A673 (cell line): Measurements from ENCODE around the gene TRERF1.

Experiments used
- EZH2 ChIP-seq: fragments of 200-600 bp; sonication (generic); IDR thresholded peaks from 2 replicates; pipeline ENCODE4 v1.6.1; 2017; ENCODE audit warnings: borderline replicate concordance, low read depth, mild to moderate bottlenecking, mixed read lengths, antibody characterized with exemption, low read length; ENCODE audit not compliant: poor library complexity, severe bottlenecking
- TF ChIP-seq, protein P1 (sequence below): fragments of 300-800, 200-600 bp; sonication (generic); conservative IDR thresholded peaks from 2 replicates; pipeline ENCODE4 v1.5.1; 2017; ENCODE audit warnings: low read depth, mild to moderate bottlenecking, antibody characterized with exemption, low read length, moderate library complexity, mixed read lengths

DNA sequence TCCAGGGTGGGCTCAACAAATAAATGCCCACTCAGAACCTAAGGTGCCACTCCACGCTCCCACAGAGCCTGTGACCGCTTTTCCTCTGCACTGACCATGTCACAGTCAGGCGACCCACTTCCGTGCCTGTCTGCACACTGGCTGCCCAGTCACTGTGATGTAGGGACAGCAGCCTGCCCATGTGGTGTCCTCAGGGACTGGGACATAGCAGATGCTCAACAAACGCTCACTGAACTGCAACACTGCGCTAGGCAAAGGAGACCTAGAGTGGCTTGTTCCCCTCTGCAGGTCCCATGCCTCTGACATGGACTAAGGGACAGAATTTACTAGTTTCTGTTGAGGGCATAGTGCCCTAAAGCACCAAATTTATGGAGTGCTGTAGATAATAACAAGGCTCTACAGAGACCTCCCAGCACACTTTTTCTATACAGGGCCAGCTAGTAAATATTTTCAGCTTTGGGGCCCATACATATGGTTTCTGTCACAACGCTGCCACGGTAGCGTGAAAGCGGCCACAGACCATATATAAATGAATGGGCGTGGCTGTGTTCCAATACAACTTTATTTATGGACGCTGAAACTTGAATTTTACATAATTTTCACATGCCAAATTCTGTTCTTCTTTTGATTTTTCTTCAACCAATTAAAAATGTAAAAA, 176.2 kb downstream of the TRERF1 start:
- TF ChIP-seq, protein P1, sequence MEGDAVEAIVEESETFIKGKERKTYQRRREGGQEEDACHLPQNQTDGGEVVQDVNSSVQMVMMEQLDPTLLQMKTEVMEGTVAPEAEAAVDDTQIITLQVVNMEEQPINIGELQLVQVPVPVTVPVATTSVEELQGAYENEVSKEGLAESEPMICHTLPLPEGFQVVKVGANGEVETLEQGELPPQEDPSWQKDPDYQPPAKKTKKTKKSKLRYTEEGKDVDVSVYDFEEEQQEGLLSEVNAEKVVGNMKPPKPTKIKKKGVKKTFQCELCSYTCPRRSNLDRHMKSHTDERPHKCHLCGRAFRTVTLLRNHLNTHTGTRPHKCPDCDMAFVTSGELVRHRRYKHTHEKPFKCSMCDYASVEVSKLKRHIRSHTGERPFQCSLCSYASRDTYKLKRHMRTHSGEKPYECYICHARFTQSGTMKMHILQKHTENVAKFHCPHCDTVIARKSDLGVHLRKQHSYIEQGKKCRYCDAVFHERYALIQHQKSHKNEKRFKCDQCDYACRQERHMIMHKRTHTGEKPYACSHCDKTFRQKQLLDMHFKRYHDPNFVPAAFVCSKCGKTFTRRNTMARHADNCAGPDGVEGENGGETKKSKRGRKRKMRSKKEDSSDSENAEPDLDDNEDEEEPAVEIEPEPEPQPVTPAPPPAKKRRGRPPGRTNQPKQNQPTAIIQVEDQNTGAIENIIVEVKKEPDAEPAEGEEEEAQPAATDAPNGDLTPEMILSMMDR, result no peak
- no peak for TF ChIP-seq EZH2
